ENCODE data around the gene NIPAL3.

GRCh38 chr1:24438423-24438901 lies 22.9 kb downstream of the NIPAL3 start:
- TF ChIP-seq, protein P1, sequence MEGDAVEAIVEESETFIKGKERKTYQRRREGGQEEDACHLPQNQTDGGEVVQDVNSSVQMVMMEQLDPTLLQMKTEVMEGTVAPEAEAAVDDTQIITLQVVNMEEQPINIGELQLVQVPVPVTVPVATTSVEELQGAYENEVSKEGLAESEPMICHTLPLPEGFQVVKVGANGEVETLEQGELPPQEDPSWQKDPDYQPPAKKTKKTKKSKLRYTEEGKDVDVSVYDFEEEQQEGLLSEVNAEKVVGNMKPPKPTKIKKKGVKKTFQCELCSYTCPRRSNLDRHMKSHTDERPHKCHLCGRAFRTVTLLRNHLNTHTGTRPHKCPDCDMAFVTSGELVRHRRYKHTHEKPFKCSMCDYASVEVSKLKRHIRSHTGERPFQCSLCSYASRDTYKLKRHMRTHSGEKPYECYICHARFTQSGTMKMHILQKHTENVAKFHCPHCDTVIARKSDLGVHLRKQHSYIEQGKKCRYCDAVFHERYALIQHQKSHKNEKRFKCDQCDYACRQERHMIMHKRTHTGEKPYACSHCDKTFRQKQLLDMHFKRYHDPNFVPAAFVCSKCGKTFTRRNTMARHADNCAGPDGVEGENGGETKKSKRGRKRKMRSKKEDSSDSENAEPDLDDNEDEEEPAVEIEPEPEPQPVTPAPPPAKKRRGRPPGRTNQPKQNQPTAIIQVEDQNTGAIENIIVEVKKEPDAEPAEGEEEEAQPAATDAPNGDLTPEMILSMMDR (IDR thresholded peaks at IDR 0.05): no peak
- TF ChIP-seq POLR2AphosphoS5 (IDR thresholded peaks at IDR 0.05): peak in 1 of 2 donors; percentile 21

All from esophagus muscularis mucosa (tissue), 3 donors.